HG02870 (cell line): ENCODE data around the gene KLHL18.

Experiments used
- ATAC-seq: cut with Tn5 transposase; IDR thresholded peaks from one replicate; pipeline ENCODE4 v1.9.1; 2021; ENCODE audit warnings: mild to moderate bottlenecking, moderate library complexity; ENCODE audit not compliant: unreplicated experiment

Gene KLHL18

DNA sequence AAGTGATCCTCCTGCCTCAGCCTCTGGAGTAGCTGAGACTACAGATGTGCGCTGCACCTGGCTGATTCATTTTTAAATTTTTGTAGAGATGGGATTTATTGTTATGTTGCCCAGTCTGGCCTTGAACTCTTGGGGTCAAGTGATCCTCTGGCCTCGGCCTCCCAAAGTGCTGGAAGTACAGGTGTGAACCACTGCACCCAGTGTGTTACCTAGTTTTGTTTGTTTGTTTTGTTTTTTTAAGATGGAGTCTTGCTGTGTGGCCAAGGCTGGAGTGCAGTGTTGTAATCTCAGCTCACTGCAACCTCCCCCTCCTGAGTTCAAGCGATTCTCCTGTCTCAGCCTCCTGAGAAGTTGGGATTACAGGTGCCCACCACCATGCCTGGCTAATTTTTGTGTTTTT lies 110.2 kb downstream of the KLHL18 start:
- ATAC-seq, result no peak

DNA sequence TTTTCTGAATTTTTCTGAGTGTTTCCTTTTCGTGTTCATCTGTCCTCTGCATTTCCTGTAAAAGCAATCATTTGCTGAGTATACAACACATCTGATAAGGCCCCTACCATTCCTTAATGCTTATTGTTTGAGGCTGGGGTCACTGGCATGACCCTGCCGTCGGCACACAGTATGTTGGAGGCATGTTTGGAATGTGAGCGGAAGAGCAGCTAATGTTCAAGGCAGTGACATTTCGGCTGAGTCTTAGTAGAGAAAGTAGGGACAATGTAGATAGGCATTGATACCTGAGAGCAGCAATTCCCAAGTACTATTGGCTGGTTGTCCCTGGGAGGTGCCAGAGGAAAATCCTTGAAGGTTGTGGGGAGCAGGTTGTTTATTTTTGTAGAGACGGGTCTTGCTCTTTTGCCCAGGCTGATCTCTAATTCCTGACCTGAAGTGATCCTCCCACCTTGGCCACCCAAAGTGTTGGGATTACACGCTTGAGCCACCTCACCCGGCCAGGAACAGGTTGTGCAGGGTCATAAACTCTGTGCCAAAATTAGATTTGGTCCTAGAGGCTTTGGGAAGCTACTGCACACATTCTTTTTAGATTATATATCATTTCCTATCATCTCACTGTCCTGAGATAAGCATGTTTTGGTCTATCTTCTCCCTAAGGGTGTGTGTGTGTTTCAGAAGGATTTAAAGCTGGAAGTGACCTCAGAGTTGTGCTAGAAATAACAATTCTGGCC lies 111.6 kb downstream of the KLHL18 start:
- ATAC-seq, result no peak

DNA sequence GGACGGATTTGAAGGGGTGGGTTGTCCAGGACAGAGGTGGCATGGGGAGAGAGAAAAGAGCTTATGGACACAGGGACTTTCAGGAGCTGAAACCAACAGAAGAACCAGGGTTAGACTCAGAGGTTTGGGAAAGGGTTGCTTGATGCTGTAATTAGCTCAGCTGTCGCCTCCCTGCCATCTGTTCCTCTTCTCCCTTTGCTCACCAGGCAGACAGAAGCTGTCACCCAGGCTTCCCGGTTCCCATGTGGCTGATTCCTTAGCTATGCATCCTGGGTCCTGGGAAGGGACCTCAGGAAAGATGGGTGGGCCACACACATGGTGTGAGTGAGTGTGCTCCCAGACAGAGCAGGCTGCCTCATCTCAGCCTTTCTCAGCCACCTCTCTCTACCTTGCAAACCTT lies 112.1 kb downstream of the KLHL18 start:
- ATAC-seq, result no peak
